Lung microvascular endothelial cell (primary cell): ENCODE results near the gene CCDC116. TPM values are rescaled to one million over a fixed set of nuclear protein-coding genes. Genes with fewer than 3 reads are reported as not detected.
"Not testable (repeated sequence)": the region's sequence is repeated elsewhere in the genome, so short reads cannot be mapped to it uniquely, and the experiment has no call there.

Experiments
- DNase-seq, 2 donors: peaks; one replicate each; pipeline versions ENCODE4 v3.0.0 to v3.0.0-alpha.2; 2010; ENCODE audit warnings: low read depth in 2 of 2
- total RNA-seq: library from RNA; depleted of rRNA; stranded (reverse); fragments of >200 nt; gene quantifications from 2 replicates; pipeline ENCODE4 v1.2.1, GENCODE V29; 2014

Gene CCDC116
- total RNA-seq, 1 donor from 2014 or later = not detected

- no peak for DNase-seq
Measured at GRCh38 chr22:21606775-21607174, 25.8 kb upstream of the CCDC116 start.

- not testable (repeated sequence) for DNase-seq
Measured at GRCh38 chr22:21609556-21610157, 22.9 kb upstream of the CCDC116 start.

- no peak for DNase-seq
Measured at GRCh38 chr22:21611210-21611977, 21.2 kb upstream of the CCDC116 start.

GRCh38 chr22:21612858-21613257, 19.7 kb upstream of the CCDC116 start:
- DNase-seq = no peak

GRCh38 chr22:21613553-21614233, 18.9 kb upstream of the CCDC116 start:
- DNase-seq = no peak

- no peak for DNase-seq
Measured at GRCh38 chr22:21615731-21616130, 16.8 kb upstream of the CCDC116 start.

GRCh38 chr22:21617337-21617736, 15.2 kb upstream of the CCDC116 start:
- DNase-seq = not testable (repeated sequence)

- no peak for DNase-seq
Measured at GRCh38 chr22:21621025-21621424, 11.5 kb upstream of the CCDC116 start.

- no peak for DNase-seq
Measured at GRCh38 chr22:21622011-21622918, 10.3 kb upstream of the CCDC116 start.

- DNase-seq = no peak
Measured at GRCh38 chr22:21622919-21623647, 9.5 kb upstream of the CCDC116 start.

- DNase-seq = no peak
Measured at GRCh38 chr22:21623648-21623970, 9.0 kb upstream of the CCDC116 start.

GRCh38 chr22:21624120-21624879, 8.3 kb upstream of the CCDC116 start:
- peak in 1 of 2 donors; percentile 27 for DNase-seq

GRCh38 chr22:21624880-21625791, 7.4 kb upstream of the CCDC116 start:
- no peak for DNase-seq

GRCh38 chr22:21626073-21626734, 6.4 kb upstream of the CCDC116 start:
- DNase-seq = no peak

- DNase-seq = no peak
Measured at GRCh38 chr22:21626735-21627469, 5.7 kb upstream of the CCDC116 start.

GRCh38 chr22:21628386-21629254, 3.9 kb upstream of the CCDC116 start:
- no peak for DNase-seq
